AML-193 (cell line): ENCODE data around the gene CGRRF1.

Source experiments
- DNase-seq, 2 experiments: peaks; one replicate each; lab custom pipeline; 2025; lab: John Stamatoyannopoulos, UW

The CGRRF1 gene

GRCh38 chr14:54548491-54548890 lies 38.8 kb downstream of the CGRRF1 start:
- no peak for DNase-seq

GRCh38 chr14:54549862-54550261 lies 40.2 kb downstream of the CGRRF1 start:
- no peak for DNase-seq

DNA sequence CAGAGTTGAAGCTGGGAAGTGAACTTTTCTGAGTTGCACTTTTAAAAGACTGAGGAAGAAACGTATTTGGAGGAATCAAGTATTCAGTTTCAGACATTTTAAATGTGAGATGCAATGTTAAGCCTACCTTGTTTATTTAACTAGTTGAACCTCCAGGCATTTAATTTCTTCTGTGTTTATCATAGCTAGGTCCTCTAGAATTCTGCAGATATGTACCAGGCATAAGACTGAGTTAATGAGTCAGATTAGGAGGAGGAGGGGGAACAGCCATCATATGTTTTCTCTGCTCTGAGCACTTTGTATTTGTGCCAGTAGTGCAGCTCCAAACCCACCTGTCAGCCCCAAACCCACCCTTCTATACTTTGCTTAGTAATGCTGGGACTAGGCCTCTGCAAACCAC lies 40.8 kb downstream of the CGRRF1 start:
- DNase-seq: no peak

DNA sequence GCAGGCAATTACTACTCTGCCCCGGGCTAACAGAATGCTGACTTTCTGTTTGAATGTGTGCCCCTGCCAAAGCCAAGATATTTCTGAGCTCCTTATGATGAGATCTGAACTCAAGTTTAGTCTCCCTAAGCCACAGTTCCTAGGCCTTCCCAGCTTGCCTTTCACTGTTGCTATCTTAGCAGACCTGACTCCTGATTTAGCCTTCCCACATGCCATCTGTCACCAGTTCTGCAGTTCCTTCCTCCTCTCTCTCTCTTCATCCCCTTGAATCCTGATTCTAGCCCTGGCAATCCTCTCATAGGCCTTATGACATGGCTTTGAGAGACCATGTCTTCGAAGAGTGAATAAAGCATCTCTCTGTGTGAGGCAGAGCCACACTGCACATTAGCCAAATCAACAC lies 44.7 kb downstream of the CGRRF1 start:
- DNase-seq: no peak

GRCh38 chr14:54555651-54556050 lies 45.9 kb downstream of the CGRRF1 start:
- no peak for DNase-seq

DNA sequence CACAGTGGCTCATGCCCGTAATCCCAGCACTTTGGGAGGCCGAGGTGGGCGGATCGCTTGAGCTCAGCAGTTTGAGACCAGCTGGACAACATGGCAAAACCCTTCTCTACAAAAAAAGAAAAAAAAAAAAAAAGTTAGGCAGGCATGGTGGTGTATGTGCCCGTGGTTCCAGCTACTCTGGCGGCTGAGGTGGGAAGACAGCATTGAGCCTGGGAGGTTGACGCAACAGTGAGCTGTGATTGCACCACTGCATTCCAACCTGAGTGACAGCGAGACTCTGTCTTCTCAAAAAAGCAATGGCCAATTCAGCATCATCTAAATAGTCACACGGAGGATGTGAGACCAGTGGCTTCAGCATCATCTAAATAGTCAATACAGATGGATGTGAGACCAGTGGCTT lies 46.8 kb downstream of the CGRRF1 start:
- DNase-seq: no peak

DNA sequence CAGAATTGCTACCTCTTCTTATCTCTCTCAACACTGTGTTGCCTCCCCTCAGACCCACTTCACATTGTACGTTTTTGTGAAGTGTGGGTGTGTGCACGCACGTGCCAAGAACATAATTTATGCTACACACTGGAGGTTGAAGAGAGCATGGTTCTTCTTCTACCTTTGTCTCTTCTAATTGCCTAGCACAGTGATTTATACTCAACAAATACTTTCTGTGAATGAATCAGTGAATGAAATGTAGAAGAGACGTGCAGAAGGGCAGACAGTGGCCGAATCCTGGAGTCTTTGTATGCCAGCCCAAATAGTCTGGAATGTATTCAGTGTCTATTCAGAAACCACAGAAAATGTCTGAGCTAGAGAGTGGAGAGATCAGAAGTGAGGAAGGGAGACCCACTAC lies 52.6 kb downstream of the CGRRF1 start:
- no peak for DNase-seq

- DNase-seq: peak; percentile 43 to 47
Measured at GRCh38 chr14:54564071-54564867, 54.6 kb downstream of the CGRRF1 start.

DNA sequence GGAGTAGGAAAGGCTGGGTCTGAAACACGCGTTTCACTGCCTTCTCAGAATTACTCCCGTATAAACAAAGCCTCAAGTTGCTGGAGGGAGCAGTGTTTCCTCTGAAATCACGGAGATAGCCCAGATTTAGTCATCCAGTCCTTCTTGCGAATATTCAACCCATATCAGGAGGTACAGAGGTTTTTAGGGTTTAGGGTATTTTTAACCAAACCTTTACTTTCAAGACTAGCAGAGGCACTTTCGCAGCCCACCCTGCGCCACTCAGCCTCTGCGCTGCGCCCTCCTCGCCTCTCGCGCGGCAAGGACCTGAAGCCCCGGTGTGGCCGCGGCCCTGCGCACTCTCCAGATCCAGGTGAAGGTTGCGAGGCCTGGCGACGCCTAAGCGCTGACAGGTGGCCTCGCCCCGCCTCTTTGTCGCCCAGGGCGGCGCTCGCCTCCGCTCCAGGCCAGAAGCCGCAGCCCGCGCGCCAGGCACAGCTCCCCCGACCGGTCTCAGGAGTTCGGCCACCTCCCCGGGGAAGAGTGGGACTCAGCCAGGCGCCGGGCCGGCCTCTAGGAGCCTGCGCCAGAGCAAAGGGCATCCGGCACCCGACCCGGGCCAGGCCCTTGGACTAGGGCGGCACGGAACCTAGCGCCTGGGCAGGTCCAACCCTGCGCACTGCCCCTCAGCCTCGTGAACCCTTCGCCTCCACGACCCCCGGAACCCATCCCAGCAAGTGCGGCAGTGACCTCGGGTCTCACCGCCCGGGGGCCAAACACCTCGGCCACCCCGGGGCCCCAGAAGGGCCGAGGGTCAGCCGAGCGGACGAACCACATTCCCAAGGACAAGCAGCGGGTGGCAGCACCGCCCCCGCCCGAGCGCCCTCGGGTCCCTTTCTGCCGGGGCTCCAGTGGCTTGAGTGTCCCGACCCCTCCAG lies 55.4 kb downstream of the CGRRF1 start:
- peak in 1 of 2 experiments; percentile 7 for DNase-seq

DNA sequence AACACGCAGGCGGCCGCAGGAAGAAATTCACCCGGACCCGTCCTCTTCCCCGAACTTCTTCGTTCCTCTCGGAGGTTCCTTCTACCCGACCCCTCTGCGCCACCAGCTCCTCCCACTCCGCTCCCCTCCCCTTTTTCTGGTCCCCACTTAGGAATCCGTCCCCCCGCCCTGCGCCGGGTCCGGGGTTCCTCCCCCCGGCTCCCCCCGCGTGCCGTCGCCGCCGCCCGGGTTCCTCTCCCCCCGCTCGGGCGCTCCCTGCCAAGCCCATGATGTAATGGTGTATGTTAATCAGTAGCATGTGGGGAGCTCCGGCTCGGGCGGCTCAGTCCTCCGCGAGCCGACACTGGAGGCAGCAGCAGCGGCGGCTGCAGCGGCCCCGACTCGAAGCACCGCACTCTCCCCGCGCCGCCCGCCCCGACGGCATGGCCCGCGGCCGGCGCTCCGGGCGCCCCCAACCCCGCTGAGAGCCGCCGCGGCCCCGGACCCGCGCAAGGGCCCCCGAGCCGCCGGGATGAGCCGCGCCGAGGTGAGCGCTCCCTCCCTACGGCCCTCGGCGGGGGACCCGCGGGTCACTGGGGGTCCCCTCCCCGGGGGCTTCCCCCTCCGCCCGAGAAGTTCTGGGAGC lies 56.2 kb downstream of the CGRRF1 start:
- DNase-seq: peak in 1 of 2 experiments; percentile 11

- no peak for DNase-seq
Measured at GRCh38 chr14:54566410-54567223, 56.9 kb downstream of the CGRRF1 start, which contains the start of gene SAMD4A. Gene SAMD4A (plus strand): TSS chr14:54567128. CDS start chr14:54567917, 789 bp downstream.

DNA sequence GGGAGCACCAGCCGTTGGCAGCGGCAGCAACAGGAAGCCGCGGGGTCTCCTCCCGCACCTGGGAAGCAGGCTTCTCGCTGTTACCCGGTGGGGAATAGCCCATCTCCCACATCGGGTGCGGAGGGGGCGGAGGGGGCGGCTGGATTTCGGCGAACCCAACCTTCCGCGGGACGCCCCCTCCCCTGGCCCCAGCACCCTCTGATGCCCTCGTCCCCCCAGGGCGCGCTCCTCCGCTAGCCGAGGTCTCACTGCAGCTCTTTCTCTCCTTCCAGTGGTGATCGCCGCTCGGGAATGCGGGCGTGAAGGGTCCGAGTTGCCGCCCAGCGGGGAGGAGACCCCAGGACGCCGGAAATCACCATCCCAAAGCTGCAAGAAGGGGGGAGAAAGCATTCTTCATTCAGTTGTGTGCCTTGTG lies 57.5 kb downstream of the CGRRF1 start:
- no peak for DNase-seq

GRCh38 chr14:54567639-54568561 lies 58.2 kb downstream of the CGRRF1 start:
- no peak for DNase-seq

DNA sequence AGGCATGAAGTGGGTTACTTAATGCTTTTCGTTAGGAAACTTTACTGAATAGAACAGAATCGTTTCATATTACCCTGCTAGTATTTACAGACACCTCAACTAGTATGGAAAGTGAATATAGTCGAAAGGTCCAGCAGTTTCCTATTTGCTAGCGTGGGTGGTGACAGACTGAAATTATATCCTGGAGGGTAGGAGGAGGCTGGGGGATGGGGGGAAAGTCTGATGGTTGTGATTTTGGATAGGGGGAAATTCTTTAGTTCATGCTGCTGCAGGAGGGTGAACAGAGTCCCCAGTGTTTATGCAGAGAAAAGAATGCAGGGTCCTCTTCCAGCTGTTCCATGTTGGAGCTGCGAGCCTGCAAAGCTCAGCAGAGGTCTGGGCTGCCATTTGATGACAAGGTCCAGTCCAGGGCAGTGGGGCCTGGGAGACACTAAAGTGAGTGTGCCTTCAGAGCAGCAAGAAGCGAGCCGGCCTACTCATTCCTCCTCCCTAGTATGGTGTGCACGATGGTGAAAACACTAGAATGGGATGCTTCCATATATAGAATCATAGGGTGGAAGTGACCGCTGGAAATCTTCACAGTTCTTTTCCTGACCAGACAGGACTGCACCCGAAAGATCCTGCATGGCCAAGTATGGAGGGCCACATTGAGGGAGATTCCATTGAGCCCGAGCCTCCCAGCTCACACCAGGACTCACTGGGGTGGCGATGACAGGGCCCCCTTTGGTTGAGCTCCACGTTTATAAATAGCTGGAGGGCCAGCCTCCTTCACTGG lies 59.3 kb downstream of the CGRRF1 start:
- no peak for DNase-seq

DNA sequence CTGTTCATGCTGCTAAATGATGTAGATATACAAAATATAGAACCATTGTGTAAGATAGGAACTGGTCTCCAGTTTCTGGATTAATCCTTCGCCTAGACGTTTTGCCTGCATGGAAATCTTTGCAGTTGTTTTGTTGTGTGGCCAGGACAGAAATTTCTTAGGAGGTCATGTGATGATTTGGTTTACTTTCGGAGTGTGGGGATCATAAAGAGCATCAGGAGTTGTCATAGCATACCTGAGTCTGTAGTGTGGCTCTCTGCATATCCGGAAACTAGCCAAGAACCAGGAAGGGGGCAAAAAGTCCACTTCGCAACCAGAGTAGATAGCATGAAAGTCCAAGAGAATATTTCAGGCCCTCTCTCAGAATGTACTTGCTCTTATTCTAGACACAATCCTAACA lies 60.3 kb downstream of the CGRRF1 start:
- DNase-seq: no peak

DNA sequence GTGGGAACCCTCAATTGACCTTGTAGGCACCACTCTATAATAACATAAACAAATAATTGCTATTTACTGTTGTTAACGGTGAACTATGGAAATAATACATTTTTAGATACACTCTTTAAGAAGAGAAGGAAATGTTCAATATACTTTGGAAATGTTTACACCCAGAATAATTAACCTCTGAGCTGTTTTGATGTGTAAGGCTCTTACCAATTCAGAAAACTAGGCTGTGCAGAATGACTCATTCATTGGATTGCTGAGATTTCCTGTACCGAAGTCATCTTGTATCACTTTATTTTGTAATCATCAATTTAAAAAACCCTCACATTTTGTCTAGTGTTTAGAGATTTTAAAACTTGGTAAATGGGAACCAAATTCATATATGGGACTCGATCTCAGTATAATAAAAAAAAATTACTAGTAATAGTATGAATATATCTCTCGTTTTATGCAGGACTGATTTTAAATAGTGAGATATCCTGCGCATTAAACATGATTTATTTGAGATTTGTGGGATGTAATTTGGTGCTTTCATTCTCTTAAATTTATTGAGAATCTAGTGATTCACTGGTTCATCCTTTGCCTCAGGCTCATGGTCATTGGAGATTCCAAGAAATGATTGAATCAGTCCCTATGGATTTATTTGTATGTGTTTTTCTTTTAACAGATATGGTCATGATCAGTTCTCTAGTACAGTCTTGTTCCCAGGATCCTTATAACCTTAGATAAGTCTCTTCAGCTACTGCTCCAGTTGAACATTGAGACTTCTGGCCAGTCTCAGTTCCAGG lies 61.1 kb downstream of the CGRRF1 start:
- DNase-seq: no peak

GRCh38 chr14:54572316-54572715 lies 62.6 kb downstream of the CGRRF1 start:
- DNase-seq: peak; percentile 23 to 28

DNA sequence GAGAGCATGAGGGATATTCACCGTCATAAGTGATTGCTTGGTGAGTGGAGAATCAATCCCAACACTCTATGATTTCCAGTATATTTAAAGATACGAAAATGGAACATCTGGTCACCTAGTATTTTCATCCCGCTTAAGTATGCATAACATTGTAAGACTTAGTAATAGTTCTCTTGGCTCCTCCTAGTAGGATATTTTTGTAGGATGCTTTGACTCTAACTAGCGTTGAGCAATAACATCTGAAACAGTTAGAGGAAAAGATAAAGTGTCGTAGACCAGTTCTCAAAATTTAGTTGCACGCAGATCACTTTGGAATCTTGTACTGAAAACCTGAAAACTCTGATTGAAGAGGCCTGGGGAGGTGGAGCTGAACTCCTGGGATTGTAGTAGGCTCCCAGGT lies 64.8 kb downstream of the CGRRF1 start:
- DNase-seq: no peak

GRCh38 chr14:54577494-54577893 lies 67.8 kb downstream of the CGRRF1 start:
- no peak for DNase-seq
